Measurements from ENCODE around the gene RELT. TPM values are rescaled to one million over a fixed set of nuclear protein-coding genes. Genes with fewer than 3 reads are reported as not detected.

Gene RELT
- total and polyA plus RNA-seq, 9 donors, result 3.2 to 4.3 (median 3.7) TPM

DNA sequence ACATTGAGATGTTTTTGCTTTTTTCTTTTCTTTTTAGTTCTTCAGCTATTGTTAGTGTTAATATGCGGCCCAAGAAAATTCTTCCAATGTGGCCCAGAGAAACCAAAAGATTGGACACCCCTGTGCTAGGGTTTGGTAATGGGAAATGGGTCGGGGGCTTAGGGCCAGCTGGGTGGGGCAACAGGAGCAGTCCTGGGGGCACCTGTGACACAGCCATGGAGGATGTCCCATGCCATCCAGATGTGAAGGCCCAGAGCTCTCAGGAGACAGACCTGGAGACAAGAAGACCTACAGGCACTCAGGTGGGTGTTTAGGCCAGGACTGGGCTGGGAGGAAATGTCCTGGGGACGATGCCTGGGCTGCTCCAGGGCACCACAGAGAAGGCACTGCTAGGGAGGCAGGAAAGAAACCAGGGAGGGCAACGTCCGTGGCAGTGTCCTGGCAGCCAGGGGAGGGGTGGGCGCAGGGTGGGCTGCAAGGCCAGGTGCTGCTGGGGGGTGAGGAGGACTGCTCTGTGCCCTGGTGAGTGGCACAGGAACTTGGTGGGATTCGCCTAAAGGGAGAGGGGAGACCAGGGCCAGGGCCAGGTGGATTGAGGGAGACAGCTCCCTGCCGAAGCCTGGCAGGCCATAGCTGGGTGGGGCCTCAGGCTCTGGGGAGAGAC lies 21.4 kb downstream of the RELT start:
- Histone ChIP-seq H3K27me3 (ENCODE audit: control insufficient read depth, insufficient read depth, low read length) (no peaks in the 10 kb centered on the region), H3K27ac (ENCODE audit: low read length) (no peak overlapping the region), H3K4me3 (ENCODE audit: low read length) (no peak overlapping the region), H3K9me3 (replicated peaks; ENCODE audit: control insufficient read depth, low read depth, low read length) (no peaks in the 10 kb centered on the region), H3K36me3 (ENCODE audit: control insufficient read depth, insufficient read depth, low read length) (peaks cover 9% of the 10 kb centered on the region), H3K4me1 (ENCODE audit: control insufficient read depth, insufficient read depth, low read length) (peaks cover 9% of the 10 kb centered on the region)
- DNase-seq, result peak; percentile 9
- 78% methylated on average over 8 of the region's 8 CpGs for WGBS (ENCODE audit: insufficient coverage)

DNA sequence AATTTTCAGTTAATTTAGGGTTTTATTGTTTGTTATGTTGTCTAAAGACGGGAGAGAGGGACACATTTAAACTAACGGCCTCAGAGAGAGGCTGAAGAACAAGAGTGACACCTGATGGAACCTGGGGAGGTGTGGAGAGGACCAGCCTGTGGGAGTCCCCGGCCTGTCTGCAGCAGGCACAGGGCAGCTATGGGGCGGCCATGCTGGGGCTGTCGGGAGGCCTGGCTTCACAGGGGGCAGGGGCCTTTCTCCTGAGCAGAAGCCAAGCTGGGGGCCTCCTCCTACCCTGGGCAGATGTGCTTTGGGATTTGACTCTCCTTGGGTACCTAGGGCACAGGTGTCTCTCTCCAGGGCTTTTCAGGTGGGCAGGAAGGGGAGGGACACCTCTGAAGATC lies 21.9 kb downstream of the RELT start:
- Histone ChIP-seq H3K27me3 (ENCODE audit: control insufficient read depth, insufficient read depth, low read length) (no peaks in the 10 kb centered on the region), H3K4me3 (ENCODE audit: low read length) (no peak overlapping the region), H3K9me3 (replicated peaks; ENCODE audit: control insufficient read depth, low read depth, low read length) (no peaks in the 10 kb centered on the region), H3K36me3 (ENCODE audit: control insufficient read depth, insufficient read depth, low read length) (peaks cover 12% of the 10 kb centered on the region), H3K4me1 (ENCODE audit: control insufficient read depth, insufficient read depth, low read length) (peaks cover 9% of the 10 kb centered on the region), H3K27ac (ENCODE audit: low read length) (no peak overlapping the region)
- WGBS (ENCODE audit: insufficient coverage), result 74% methylated on average over 5 of the region's 5 CpGs
- DNase-seq, result peak; percentile 11

DNA sequence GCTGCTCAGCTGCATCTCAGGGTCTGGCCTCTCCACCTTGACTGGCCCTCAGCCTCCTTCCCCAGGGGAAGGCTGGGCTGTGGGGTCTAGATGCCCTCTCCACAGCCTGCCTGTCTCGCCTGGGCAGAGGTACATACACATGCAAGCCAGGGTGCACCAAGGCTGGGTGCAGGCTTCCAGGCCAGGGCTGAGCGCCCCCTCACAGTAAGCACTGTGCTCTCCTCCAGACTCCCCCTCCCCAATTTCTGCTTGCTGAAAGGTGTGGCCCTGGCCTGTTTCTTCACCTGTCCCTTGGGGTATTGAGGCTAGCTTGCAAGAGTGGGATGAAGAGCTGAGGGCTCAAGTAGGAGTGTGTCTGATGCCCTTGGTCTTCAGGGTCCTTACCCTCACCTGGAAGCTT lies 22.5 kb downstream of the RELT start:
- WGBS (ENCODE audit: insufficient coverage), result 86% methylated on average over 1 of the region's 2 CpGs
- no peak overlapping the region for H3K4me3 ChIP-seq (ENCODE audit: low read length)
- H3K4me1 ChIP-seq (ENCODE audit: control insufficient read depth, insufficient read depth, low read length), result peaks cover 9% of the 10 kb centered on the region
- H3K27me3 ChIP-seq (ENCODE audit: control insufficient read depth, insufficient read depth, low read length), result no peaks in the 10 kb centered on the region
- no peak overlapping the region for H3K27ac ChIP-seq (ENCODE audit: low read length)
- H3K36me3 ChIP-seq (ENCODE audit: control insufficient read depth, insufficient read depth, low read length), result peaks cover 12% of the 10 kb centered on the region
- peak; percentile 3 for DNase-seq
- H3K9me3 ChIP-seq (replicated peaks; ENCODE audit: control insufficient read depth, low read depth, low read length), result no peaks in the 10 kb centered on the region

DNA sequence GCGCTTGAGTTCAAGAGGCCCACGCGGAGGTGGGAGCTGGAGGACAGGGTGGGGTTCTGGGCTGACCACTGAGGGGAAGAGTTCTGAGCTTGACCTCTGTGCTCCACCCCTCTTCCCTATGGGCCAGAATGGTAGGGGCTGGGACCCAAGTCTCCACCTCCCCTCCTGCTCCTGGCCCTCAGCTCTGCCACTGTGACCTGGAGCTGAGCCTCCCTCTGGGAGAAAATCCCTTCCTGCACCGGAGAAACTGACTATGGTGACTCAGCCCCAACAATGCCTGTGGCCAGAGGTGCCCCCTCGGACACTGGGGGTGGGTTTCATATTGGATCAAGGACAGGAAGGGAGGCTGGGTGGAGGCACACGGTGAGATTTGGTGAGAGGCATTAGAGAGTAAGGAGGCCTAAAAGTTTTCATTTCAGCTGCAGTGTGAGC lies 23.0 kb downstream of the RELT start:
- no peaks in the 10 kb centered on the region for H3K9me3 ChIP-seq (replicated peaks; ENCODE audit: control insufficient read depth, low read depth, low read length)
- H3K27ac ChIP-seq (ENCODE audit: low read length), result no peak overlapping the region
- H3K4me3 ChIP-seq (ENCODE audit: low read length), result no peak overlapping the region
- peaks cover 12% of the 10 kb centered on the region for H3K36me3 ChIP-seq (ENCODE audit: control insufficient read depth, insufficient read depth, low read length)
- 11% methylated on average over 2 of the region's 6 CpGs for WGBS (ENCODE audit: insufficient coverage)
- peaks cover 9% of the 10 kb centered on the region for H3K4me1 ChIP-seq (ENCODE audit: control insufficient read depth, insufficient read depth, low read length)
- no peaks in the 10 kb centered on the region for H3K27me3 ChIP-seq (ENCODE audit: control insufficient read depth, insufficient read depth, low read length)
- DNase-seq, result peak; percentile 26

DNA sequence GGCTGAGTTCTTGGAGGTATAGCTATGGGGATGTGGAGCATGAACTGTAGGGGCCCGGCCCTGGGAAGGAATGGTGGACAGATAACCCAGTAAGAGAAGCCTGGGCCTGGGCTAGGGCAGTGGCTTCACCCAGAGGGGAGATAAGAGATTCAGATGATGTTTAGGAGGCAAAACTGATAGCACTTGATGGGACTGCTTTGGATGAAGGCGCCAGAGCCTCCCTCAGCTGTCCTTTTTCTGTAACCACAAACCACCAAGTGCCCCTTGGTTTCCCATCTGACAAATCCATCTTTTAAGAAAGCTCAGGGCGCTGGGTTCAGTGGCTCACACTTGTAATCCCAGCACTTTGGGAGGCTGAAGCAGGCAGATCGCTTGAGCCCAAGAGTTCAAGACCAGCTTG lies 23.4 kb downstream of the RELT start:
- Histone ChIP-seq H3K27me3 (ENCODE audit: control insufficient read depth, insufficient read depth, low read length) (no peaks in the 10 kb centered on the region), H3K4me1 (ENCODE audit: control insufficient read depth, insufficient read depth, low read length) (peaks cover 11% of the 10 kb centered on the region), H3K9me3 (replicated peaks; ENCODE audit: control insufficient read depth, low read depth, low read length) (no peaks in the 10 kb centered on the region), H3K27ac (ENCODE audit: low read length) (no peak overlapping the region), H3K36me3 (ENCODE audit: control insufficient read depth, insufficient read depth, low read length) (peaks cover 12% of the 10 kb centered on the region), H3K4me3 (ENCODE audit: low read length) (no peak overlapping the region)
- WGBS (ENCODE audit: insufficient coverage), result 87% methylated on average over 3 of the region's 4 CpGs
- DNase-seq, result no peak

DNA sequence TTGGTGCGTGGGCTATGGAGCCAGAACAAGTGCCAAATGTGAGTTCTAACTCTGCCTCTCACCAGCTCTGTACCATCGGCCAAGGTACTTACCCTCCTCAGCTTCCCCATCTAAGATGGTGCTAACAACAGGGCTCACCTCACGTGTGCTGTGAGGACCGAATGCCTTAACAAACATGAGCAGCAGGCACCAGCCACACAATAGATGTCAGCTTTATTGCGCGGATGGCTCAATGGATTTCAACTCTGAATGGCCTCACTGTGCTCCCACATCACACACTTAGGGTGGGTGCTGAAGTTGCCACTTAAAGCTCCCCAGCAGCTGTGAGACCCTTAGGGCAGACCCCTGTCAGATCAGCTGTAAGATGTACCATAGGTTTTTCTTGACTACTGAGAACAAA lies 24.1 kb downstream of the RELT start:
- no peak overlapping the region for H3K27ac ChIP-seq (ENCODE audit: low read length)
- peaks cover 15% of the 10 kb centered on the region for H3K4me1 ChIP-seq (ENCODE audit: control insufficient read depth, insufficient read depth, low read length)
- peak; percentile 4 for DNase-seq
- no peak overlapping the region for H3K4me3 ChIP-seq (ENCODE audit: low read length)
- no peaks in the 10 kb centered on the region for H3K27me3 ChIP-seq (ENCODE audit: control insufficient read depth, insufficient read depth, low read length)
- 92% methylated on average over 5 of the region's 6 CpGs for WGBS (ENCODE audit: insufficient coverage)
- peaks cover 9% of the 10 kb centered on the region for H3K36me3 ChIP-seq (ENCODE audit: control insufficient read depth, insufficient read depth, low read length)
- no peaks in the 10 kb centered on the region for H3K9me3 ChIP-seq (replicated peaks; ENCODE audit: control insufficient read depth, low read depth, low read length)

DNA sequence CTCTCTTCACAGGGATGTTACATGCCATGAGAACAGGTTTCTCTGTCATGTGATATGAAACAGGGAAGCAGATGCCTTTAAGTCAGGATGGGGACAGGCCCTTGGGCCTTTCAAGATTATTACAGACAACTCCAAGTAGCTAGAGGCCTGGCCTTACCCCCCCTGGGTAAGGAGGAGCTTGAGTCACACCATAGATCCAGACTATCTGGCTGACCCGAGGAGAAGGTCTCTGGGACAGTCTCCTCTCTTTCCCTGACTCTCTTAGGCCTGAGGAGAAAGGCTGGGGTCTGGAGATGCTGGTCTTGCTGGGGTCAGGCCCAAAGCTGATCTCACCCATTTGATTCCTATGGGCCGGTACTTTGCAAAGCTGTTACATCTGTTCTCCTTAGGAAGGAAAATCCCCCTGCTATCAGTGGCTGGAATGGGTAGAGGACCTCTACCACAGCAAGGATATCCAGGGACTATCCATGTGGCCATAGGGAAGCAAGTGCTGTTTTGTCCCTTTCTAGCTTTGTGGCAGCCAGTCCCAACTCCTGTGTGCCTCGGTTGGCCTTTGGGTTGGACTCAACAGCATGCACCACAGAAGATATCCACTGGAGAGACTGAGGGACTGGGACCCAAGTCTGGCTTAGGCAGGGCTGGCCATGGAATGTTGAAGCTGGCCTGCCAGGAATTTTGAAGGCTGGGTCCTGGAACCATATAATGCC lies 25.2 kb downstream of the RELT start:
- H3K4me1 ChIP-seq (ENCODE audit: control insufficient read depth, insufficient read depth, low read length), result peaks cover 15% of the 10 kb centered on the region
- no peaks in the 10 kb centered on the region for H3K9me3 ChIP-seq (replicated peaks; ENCODE audit: control insufficient read depth, low read depth, low read length)
- H3K27ac ChIP-seq (ENCODE audit: low read length), result no peak overlapping the region
- H3K27me3 ChIP-seq (ENCODE audit: control insufficient read depth, insufficient read depth, low read length), result no peaks in the 10 kb centered on the region
- peak; percentile 13 for DNase-seq
- H3K36me3 ChIP-seq (ENCODE audit: control insufficient read depth, insufficient read depth, low read length), result peaks cover 15% of the 10 kb centered on the region
- no peak overlapping the region for H3K4me3 ChIP-seq (ENCODE audit: low read length)
- 83% methylated on average over 2 of the region's 3 CpGs for WGBS (ENCODE audit: insufficient coverage)

DNA sequence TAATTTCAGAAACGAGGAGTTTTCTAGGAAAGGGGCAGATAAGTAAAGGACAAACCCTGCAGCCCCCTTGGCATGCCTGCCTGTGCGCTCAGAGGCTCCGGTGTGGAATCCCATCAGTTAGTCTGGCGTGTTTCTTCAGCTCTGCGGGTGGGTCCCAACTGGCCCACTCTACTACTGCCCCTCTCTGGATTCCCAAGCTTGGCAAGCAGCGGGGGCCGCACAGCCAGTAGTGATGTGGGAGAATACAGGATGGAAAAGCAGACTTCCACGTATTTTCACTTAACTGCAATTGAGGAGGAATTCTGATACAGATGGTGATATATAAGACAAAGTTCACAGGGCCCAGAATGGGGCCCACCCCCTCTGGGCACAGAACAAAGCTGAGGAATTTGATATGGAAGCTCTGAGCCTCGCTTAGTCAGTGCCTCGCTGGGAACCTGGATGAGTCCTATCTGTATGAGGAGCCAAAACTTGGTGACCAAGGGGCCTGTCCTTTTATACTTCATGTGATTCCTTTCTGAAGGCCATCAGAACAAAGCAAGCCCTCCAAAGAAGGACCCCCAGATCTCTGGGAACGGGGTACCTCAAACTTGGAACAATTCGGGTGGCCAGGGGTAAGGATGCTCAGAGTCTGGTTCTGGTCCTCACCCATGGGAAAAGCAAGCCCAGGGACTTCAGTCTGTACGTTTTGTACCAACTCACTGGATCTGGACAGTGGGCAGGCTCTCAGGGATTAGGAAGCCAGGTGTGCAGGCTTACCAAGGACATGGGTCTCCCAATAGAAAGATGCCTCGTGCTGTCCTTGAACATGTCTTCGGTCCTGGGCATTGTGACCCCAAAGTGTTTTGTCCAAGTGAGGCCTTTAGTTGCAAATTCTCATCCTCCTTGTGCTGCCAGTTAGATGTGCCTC lies 26.0 kb downstream of the RELT start:
- WGBS (ENCODE audit: insufficient coverage), result 76% methylated on average over 11 of the region's 15 CpGs
- Histone ChIP-seq H3K9me3 (replicated peaks; ENCODE audit: control insufficient read depth, low read depth, low read length) (no peaks in the 10 kb centered on the region), H3K36me3 (ENCODE audit: control insufficient read depth, insufficient read depth, low read length) (peaks cover 18% of the 10 kb centered on the region)

DNA sequence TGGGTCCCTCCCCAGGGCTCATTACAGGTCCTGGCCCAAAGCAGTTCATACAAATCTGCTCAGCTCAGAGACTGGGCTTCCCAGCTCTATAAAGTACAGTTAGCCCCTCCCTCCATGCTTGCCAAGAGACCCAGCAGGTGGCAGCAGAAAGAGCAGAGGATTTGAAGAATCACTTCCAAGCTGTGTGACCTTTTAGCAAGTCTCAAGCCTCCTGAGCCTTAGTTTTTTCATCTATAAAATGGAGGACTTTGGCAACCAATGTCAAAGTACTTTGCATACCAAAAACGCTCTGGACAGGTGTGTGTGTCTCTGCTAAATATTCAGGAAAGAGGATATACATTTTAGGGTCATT lies 26.6 kb downstream of the RELT start:
- Histone ChIP-seq H3K4me1 (ENCODE audit: control insufficient read depth, insufficient read depth, low read length) (peaks cover 18% of the 10 kb centered on the region), H3K36me3 (ENCODE audit: control insufficient read depth, insufficient read depth, low read length) (peaks cover 24% of the 10 kb centered on the region)
- WGBS (ENCODE audit: insufficient coverage), result no CpG with 5 or more reads among the region's 1 CpG

More for the DNA sequence above, 26.0 kb downstream of the RELT start:
- H3K27ac ChIP-seq (ENCODE audit: low read length), result no peak overlapping the region
- H3K4me3 ChIP-seq (ENCODE audit: low read length), result no peak overlapping the region
- peak; percentile 7 for DNase-seq
- peaks cover 18% of the 10 kb centered on the region for H3K4me1 ChIP-seq (ENCODE audit: control insufficient read depth, insufficient read depth, low read length)
- H3K27me3 ChIP-seq (ENCODE audit: control insufficient read depth, insufficient read depth, low read length), result no peaks in the 10 kb centered on the region

DNA sequence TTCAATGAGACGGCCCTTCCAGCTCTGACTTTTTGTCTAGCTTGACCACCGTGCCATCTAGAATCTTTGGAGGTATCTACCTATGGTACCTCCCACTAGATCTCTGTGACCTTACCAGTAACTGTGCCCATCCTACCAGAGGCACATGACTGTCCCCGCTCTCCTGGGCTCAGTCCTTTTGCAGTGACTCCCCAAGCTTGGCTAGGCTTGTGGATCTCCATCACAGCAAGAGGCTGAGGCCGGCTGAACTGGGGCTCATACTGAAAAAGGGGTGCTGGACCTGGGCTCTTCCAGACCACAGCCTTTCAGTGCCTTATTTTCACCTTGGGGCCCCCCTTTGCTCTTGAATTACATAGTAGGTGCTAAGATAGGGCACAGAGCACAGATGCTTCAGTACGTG lies 27.3 kb downstream of the RELT start:
- 88% methylated on average over 3 of the region's 5 CpGs for WGBS (ENCODE audit: insufficient coverage)
- Histone ChIP-seq H3K4me3 (ENCODE audit: low read length) (no peak overlapping the region), H3K27me3 (ENCODE audit: control insufficient read depth, insufficient read depth, low read length) (no peaks in the 10 kb centered on the region), H3K27ac (ENCODE audit: low read length) (no peak overlapping the region), H3K36me3 (ENCODE audit: control insufficient read depth, insufficient read depth, low read length) (peaks cover 28% of the 10 kb centered on the region), H3K4me1 (ENCODE audit: control insufficient read depth, insufficient read depth, low read length) (peaks cover 18% of the 10 kb centered on the region), H3K9me3 (replicated peaks; ENCODE audit: control insufficient read depth, low read depth, low read length) (no peaks in the 10 kb centered on the region)
- peak; percentile 5 for DNase-seq

More for the DNA sequence above, 26.6 kb downstream of the RELT start:
- Histone ChIP-seq H3K27ac (ENCODE audit: low read length) (no peak overlapping the region), H3K27me3 (ENCODE audit: control insufficient read depth, insufficient read depth, low read length) (no peaks in the 10 kb centered on the region), H3K4me3 (ENCODE audit: low read length) (no peak overlapping the region), H3K9me3 (replicated peaks; ENCODE audit: control insufficient read depth, low read depth, low read length) (no peaks in the 10 kb centered on the region)
- DNase-seq, result peak; percentile 30
